Endothelial cell (in vitro differentiated cells): Measurements from ENCODE around the gene SPDYE2B. TPM values are rescaled to one million over a fixed set of nuclear protein-coding genes. Genes with fewer than 3 reads are reported as not detected.
"Not testable (repeated sequence)": the region's sequence is repeated elsewhere in the genome, so short reads cannot be mapped to it uniquely, and the experiment has no call there.

ENCODE experiments used
- DNase-seq: peaks from one replicate; pipeline ENCODE4 v3.0.0; 2021; ENCODE audit warnings: low spot score
- H3K27ac Mint-ChIP-seq: one replicate; pipeline ENCODE4 v1.8.0; 2021; ENCODE audit warnings: mixed read lengths, inconsistent platforms; ENCODE audit not compliant: unreplicated experiment
- H3K27me3 Mint-ChIP-seq: one replicate; pipeline ENCODE4 v1.8.0; 2021; ENCODE audit warnings: mild to moderate bottlenecking, moderate library complexity, mixed read lengths, inconsistent platforms; ENCODE audit not compliant: unreplicated experiment
- H3K36me3 Mint-ChIP-seq: one replicate; pipeline ENCODE4 v1.8.0; 2021; ENCODE audit warnings: mild to moderate bottlenecking, low read depth, mixed read lengths, inconsistent platforms; ENCODE audit not compliant: unreplicated experiment
- H3K4me1 Mint-ChIP-seq: one replicate; pipeline ENCODE4 v1.8.0; 2021; ENCODE audit warnings: mild to moderate bottlenecking, mixed read lengths, inconsistent platforms; ENCODE audit not compliant: unreplicated experiment
- H3K4me3 Mint-ChIP-seq: one replicate; pipeline ENCODE4 v1.8.0; 2021; ENCODE audit warnings: mild to moderate bottlenecking, mixed read lengths, inconsistent platforms; ENCODE audit not compliant: unreplicated experiment
- H3K9me3 Mint-ChIP-seq: one replicate; pipeline ENCODE4 v1.8.0; 2021; ENCODE audit warnings: mixed read lengths, inconsistent platforms; ENCODE audit not compliant: unreplicated experiment
- total RNA-seq: library from RNA; stranded (reverse); fragmentation: NEBNext Ultra II Directional; extraction: Animal tissue kit (Norgen Biotek cat#: 25700); gene quantifications from one replicate; pipeline ENCODE4 v1.2.1, GENCODE V29; 2021; ENCODE audit not compliant: unreplicated experiment

The SPDYE2B gene
- total RNA-seq, 1 donor from 2014 or later, result not detected

GRCh38 chr7:102664765-102665164 is 14.6 kb downstream of the SPDYE2B start:
- not testable (repeated sequence) for H3K4me3 Mint-ChIP-seq, H3K4me1 Mint-ChIP-seq, H3K27ac Mint-ChIP-seq, H3K9me3 Mint-ChIP-seq, H3K36me3 Mint-ChIP-seq, H3K27me3 Mint-ChIP-seq, DNase-seq

- not testable (repeated sequence) for H3K27ac Mint-ChIP-seq, H3K36me3 Mint-ChIP-seq, DNase-seq, H3K27me3 Mint-ChIP-seq, H3K4me3 Mint-ChIP-seq, H3K9me3 Mint-ChIP-seq, H3K4me1 Mint-ChIP-seq
These were observed 16.7 kb downstream of the SPDYE2B start for GRCh38 chr7:102666850-102667249.

- not testable (repeated sequence) for H3K27me3 Mint-ChIP-seq, H3K36me3 Mint-ChIP-seq, H3K27ac Mint-ChIP-seq, H3K4me1 Mint-ChIP-seq, H3K9me3 Mint-ChIP-seq, DNase-seq, H3K4me3 Mint-ChIP-seq
These were observed 17.4 kb downstream of the SPDYE2B start for GRCh38 chr7:102667523-102667922.

GRCh38 chr7:102671166-102671955 is 21.2 kb downstream of the SPDYE2B start, which contains the start of gene POLR2J2:
Gene POLR2J2 (minus strand): TSS chr7:102671663. CDS start chr7:102671601, 62 bp downstream.
- H3K27me3 Mint-ChIP-seq, H3K9me3 Mint-ChIP-seq, H3K36me3 Mint-ChIP-seq, H3K4me1 Mint-ChIP-seq, H3K4me3 Mint-ChIP-seq, DNase-seq, H3K27ac Mint-ChIP-seq: not testable (repeated sequence)

- not testable (repeated sequence) for H3K9me3 Mint-ChIP-seq, H3K4me3 Mint-ChIP-seq, H3K27ac Mint-ChIP-seq, DNase-seq, H3K36me3 Mint-ChIP-seq, H3K27me3 Mint-ChIP-seq, H3K4me1 Mint-ChIP-seq
These were observed 21.8 kb downstream of the SPDYE2B start for GRCh38 chr7:102671956-102672307.

GRCh38 chr7:102673447-102674067 is 23.4 kb downstream of the SPDYE2B start:
- H3K36me3 Mint-ChIP-seq, H3K4me3 Mint-ChIP-seq, H3K4me1 Mint-ChIP-seq, H3K9me3 Mint-ChIP-seq, H3K27me3 Mint-ChIP-seq, H3K27ac Mint-ChIP-seq, DNase-seq: not testable (repeated sequence)

GRCh38 chr7:102675545-102675944 is 25.4 kb downstream of the SPDYE2B start:
- not testable (repeated sequence) for H3K27ac Mint-ChIP-seq, DNase-seq, H3K36me3 Mint-ChIP-seq, H3K4me3 Mint-ChIP-seq, H3K9me3 Mint-ChIP-seq, H3K27me3 Mint-ChIP-seq, H3K4me1 Mint-ChIP-seq

GRCh38 chr7:102680780-102681179 is 30.7 kb downstream of the SPDYE2B start:
- H3K9me3 Mint-ChIP-seq, DNase-seq, H3K4me1 Mint-ChIP-seq, H3K27me3 Mint-ChIP-seq, H3K4me3 Mint-ChIP-seq, H3K36me3 Mint-ChIP-seq, H3K27ac Mint-ChIP-seq: not testable (repeated sequence)

- DNase-seq, H3K4me3 Mint-ChIP-seq, H3K4me1 Mint-ChIP-seq, H3K9me3 Mint-ChIP-seq, H3K27ac Mint-ChIP-seq, H3K36me3 Mint-ChIP-seq, H3K27me3 Mint-ChIP-seq: not testable (repeated sequence)
These were observed 32.4 kb downstream of the SPDYE2B start for GRCh38 chr7:102682560-102682959.

GRCh38 chr7:102688299-102689036 is 38.3 kb downstream of the SPDYE2B start:
- H3K9me3 Mint-ChIP-seq, H3K27ac Mint-ChIP-seq, H3K4me1 Mint-ChIP-seq: not testable (repeated sequence)

GRCh38 chr7:102689436-102690282 is 39.5 kb downstream of the SPDYE2B start:
- not testable (repeated sequence) for H3K4me1 Mint-ChIP-seq, H3K4me3 Mint-ChIP-seq, H3K9me3 Mint-ChIP-seq, H3K27me3 Mint-ChIP-seq, DNase-seq, H3K27ac Mint-ChIP-seq, H3K36me3 Mint-ChIP-seq

More at GRCh38 chr7:102688299-102689036, 38.3 kb downstream of the SPDYE2B start:
- DNase-seq, H3K27me3 Mint-ChIP-seq, H3K4me3 Mint-ChIP-seq, H3K36me3 Mint-ChIP-seq: not testable (repeated sequence)
